PC-9 (cell line): ENCODE data around the gene MAP2K1. TPM values are rescaled to one million over a fixed set of nuclear protein-coding genes. Genes with fewer than 3 reads are reported as not detected.

Experiments
- BruUV-seq: library from RNA; stranded (reverse); fragments of 400-500 nt; replicated peaks from 2 replicates; lab custom pipeline; 2021; lab: Mats Ljungman, UMichigan
- CTCF ChIA-PET: fragments of 300-600 bp; sonication (Branson Sonifier 250); formaldehyde crosslinking; loops from one replicate; lab custom pipeline; 2022; ENCODE audit warnings: antibody characterized with exemption; lab: Charles Lee
- POLR2A ChIA-PET: fragments of 300-600 bp; sonication (Branson Sonifier 250); formaldehyde crosslinking; loops from one replicate; lab custom pipeline; 2022; ENCODE audit warnings: antibody characterized with exemption; ENCODE audit not compliant: unreplicated experiment; lab: Charles Lee
- DNase-seq, 2 experiments: peaks; one replicate each; pipeline versions ENCODE4 v3.0.0 to v3.0.0-alpha.2; 2015 to 2022; ENCODE audit warnings: mixed read lengths in 1 of 2
- H2AFZ ChIP-seq: fragments of 200-600 bp; sonication (generic); 2 replicates; pipeline ENCODE4 v1.8.1; 2017; ENCODE audit warnings: antibody characterized with exemption
- H3F3A ChIP-seq: fragments of 200-600 bp; sonication (generic); 2 replicates; pipeline ENCODE4 v1.8.1; 2017; ENCODE audit warnings: antibody characterized with exemption, mild to moderate bottlenecking, low read depth; ENCODE audit not compliant: insufficient read depth
- H3K27ac ChIP-seq: fragments of 200-600 bp; sonication (generic); 2 replicates; pipeline ENCODE4 v1.6.1; 2016; ENCODE audit warnings: mixed run types
- H3K27me3 ChIP-seq: fragments of 200-600 bp; sonication (generic); 2 replicates; pipeline ENCODE4 v1.6.1; 2016; ENCODE audit warnings: low read depth, mixed run types; ENCODE audit not compliant: insufficient read depth
- H3K36me3 ChIP-seq: fragments of 200-600 bp; sonication (generic); 2 replicates; pipeline ENCODE4 v1.6.1; 2016; ENCODE audit warnings: low read depth, mixed run types
- H3K4me1 ChIP-seq: fragments of 200-600 bp; sonication (generic); replicated peaks from 2 replicates; pipeline ENCODE4 v1.6.1; 2016; ENCODE audit warnings: mixed run types; ENCODE audit not compliant: insufficient read depth
- H3K4me2 ChIP-seq: fragments of 200-600 bp; sonication (generic); 2 replicates; pipeline ENCODE4 v1.6.1; 2017; ENCODE audit warnings: mixed run types
- H3K4me3 ChIP-seq: fragments of 200-600 bp; sonication (generic); 2 replicates; pipeline ENCODE4 v1.6.1; 2016; ENCODE audit warnings: mixed run types
- H3K79me2 ChIP-seq: fragments of 200-600 bp; sonication (generic); 2 replicates; pipeline ENCODE4 v1.6.1; 2017; ENCODE audit warnings: low read depth, mixed run types
- H3K9me2 ChIP-seq: fragments of 200-600 bp; sonication (generic); 2 replicates; pipeline ENCODE4 v1.8.1; 2017; ENCODE audit warnings: mild to moderate bottlenecking; ENCODE audit not compliant: insufficient read depth
- H3K9me3 ChIP-seq: fragments of 200-600 bp; sonication (generic); 2 replicates; pipeline ENCODE4 v1.8.1; 2016; ENCODE audit warnings: low read depth; ENCODE audit not compliant: insufficient read depth
- H4K20me1 ChIP-seq: fragments of 200-600 bp; sonication (generic); 2 replicates; pipeline ENCODE4 v1.8.1; 2017; ENCODE audit not compliant: insufficient read depth
- EZH2 ChIP-seq: fragments of 200-600 bp; sonication (generic); IDR thresholded peaks from 2 replicates; pipeline ENCODE4 v1.8.0; 2017; ENCODE audit warnings: antibody characterized with exemption, low read depth
- intact Hi-C: fragments of 100-400 bp; cut with micrococcal nuclease; formaldehyde crosslinking; loops from one replicate; pipeline ENCODE4 v1.10.0; 2022; ENCODE audit not compliant: unreplicated experiment
- total RNA-seq: library from RNA; stranded (reverse); gene quantifications from 2 replicates; pipeline ENCODE4 v1.2.3, GENCODE V29; 2021
- TF ChIP-seq, protein P1 (sequence below): fragments of 200-600 bp; sonication (generic); conservative IDR thresholded peaks from 2 replicates; pipeline ENCODE4 v1.6.1; 2017; ENCODE audit warnings: mixed run types, antibody characterized with exemption, mild to moderate bottlenecking, moderate library complexity

MAP2K1 gene
- total RNA-seq, 1 experiment from 2014 or later: 78.6 TPM

DNA sequence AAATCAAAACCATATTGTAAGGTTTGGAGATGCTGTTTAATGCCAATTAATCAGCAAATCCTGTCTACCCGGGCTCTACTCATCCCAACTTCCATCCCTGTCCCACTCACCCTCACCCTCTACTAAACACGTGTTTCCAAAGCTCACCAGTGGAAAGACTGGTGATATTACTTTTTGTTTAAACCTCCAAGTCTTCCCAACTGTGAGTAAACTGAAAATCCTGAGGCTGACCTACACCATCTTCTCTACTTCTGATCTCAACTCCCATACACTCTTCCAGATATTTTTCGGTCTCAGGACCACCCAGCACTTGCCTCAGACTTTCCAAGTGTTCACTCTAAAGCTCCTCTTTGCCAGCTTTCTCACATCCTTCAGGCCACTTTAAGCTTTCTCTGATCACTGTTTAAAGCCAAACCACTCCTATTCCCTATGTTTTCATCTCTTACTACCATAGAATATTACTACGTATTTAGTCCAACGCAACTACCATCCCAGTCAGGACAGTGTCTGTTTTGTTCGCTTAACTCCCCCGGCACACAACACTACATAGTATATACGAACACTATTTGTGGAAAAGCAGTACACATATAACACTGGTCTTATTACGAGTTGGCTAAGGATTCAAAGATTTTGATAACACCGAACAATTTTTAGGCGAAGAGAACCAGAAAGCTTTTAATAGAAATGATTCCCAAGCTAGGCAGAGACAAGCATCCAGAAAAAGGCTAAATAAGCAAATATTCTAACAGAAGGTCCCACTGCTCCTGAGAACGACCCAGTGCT is 117.3 kb downstream of the MAP2K1 start:
- peak overlapping the region; percentile 85 for H3K4me2 ChIP-seq
- H3K36me3 ChIP-seq: peaks cover 44% of the 10 kb centered on the region
- H3K27me3 ChIP-seq: no peaks in the 10 kb centered on the region
- peaks cover 71% of the 10 kb centered on the region for H3K79me2 ChIP-seq
- TSS peak; percentile 58 for BruUV-seq
- peaks cover 48% of the 10 kb centered on the region for H4K20me1 ChIP-seq
- peak overlapping the region; percentile 100 for H3K4me3 ChIP-seq
- peaks cover 11% of the 10 kb centered on the region for H3K4me1 ChIP-seq
- TF ChIP-seq, protein P1, sequence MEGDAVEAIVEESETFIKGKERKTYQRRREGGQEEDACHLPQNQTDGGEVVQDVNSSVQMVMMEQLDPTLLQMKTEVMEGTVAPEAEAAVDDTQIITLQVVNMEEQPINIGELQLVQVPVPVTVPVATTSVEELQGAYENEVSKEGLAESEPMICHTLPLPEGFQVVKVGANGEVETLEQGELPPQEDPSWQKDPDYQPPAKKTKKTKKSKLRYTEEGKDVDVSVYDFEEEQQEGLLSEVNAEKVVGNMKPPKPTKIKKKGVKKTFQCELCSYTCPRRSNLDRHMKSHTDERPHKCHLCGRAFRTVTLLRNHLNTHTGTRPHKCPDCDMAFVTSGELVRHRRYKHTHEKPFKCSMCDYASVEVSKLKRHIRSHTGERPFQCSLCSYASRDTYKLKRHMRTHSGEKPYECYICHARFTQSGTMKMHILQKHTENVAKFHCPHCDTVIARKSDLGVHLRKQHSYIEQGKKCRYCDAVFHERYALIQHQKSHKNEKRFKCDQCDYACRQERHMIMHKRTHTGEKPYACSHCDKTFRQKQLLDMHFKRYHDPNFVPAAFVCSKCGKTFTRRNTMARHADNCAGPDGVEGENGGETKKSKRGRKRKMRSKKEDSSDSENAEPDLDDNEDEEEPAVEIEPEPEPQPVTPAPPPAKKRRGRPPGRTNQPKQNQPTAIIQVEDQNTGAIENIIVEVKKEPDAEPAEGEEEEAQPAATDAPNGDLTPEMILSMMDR: no peak
- peaks cover 60% of the 10 kb centered on the region for H3F3A ChIP-seq
- CTCF ChIA-PET: no interaction called here
- H3K9me2 ChIP-seq: no peaks in the 10 kb centered on the region
- POLR2A ChIA-PET: interaction anchor here (0.6 kb wide), 3 partner anchors 13 to 595 kb away, joined by 3 to 4 read pairs (median 3); no protein-coding TSS in a partner anchor
- H3K27ac ChIP-seq: peak overlapping the region; percentile 91
- no peak overlapping the region for H2AFZ ChIP-seq
- DNase-seq: no peak
- intact Hi-C loops: loop anchor here (10.0 kb wide), 1 partner anchor 599 kb away; no protein-coding TSS in a partner anchor
- no peaks in the 10 kb centered on the region for H3K9me3 ChIP-seq

DNA sequence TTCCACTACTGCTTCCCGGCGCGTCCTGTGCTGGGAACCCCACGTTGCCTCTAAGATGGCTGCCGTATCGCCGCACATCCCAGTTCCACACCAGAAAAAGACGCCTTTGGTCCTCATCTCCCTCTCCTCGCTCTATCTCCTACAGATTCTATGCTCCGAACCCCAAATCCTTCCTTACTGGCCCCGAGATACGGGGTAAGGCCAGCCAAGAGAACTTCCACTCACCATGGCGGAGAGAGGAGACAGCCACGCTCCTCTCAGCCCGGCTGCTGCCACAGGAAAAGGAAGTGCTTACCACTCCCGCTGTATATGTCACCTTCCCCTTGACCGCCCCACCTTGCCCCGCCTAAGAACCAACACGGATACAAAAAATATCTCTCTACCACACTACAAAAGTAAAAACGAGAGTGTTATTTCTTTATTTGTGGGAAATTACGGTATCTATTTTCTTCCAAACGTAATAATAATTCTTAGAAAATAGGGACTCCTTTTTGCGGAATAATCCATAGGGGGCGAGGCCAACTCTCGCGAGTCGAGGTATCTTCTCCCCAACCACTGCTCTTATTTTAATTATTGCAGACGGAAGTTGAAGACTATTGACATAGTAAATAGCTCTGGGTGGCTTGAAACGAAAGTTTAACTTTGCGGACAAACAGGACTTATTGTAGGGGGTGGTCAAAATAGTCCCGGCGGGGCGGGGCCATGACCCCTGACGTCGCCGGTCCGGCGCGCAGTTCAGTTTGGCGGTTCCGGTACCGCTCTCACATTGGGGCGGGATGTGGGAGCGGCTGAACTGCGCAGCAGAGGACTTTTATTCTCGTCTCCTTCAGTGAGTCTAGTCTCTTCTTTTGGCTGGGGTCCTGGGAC is 118.1 kb downstream of the MAP2K1 start, which contains the start of the genes RPL4 and ZWILCH:
RPL4 (minus strand) TSS at position 293 of the 867 bp plus-strand sequence; CDS start at position 228, 65 bp downstream.
ZWILCH (plus strand) TSS at position 764 of the 867 bp plus-strand sequence; CDS start at position 777, 13 bp downstream.
- Histone ChIP-seq H3F3A (peaks cover 51% of the 10 kb centered on the region), H3K9me3 (no peaks in the 10 kb centered on the region), H3K36me3 (peaks cover 40% of the 10 kb centered on the region), H3K4me2 (peak within 1 kb of the TSS; percentile 85), H3K27me3 (no peaks in the 10 kb centered on the region), H3K4me1 (peaks cover 11% of the 10 kb centered on the region), H3K79me2 (peaks cover 71% of the 10 kb centered on the region), H4K20me1 (peaks cover 39% of the 10 kb centered on the region), H3K9me2 (no peaks in the 10 kb centered on the region), H2AFZ (peak within 1 kb of the TSS; percentile 91), H3K27ac (peak within 1 kb of the TSS; percentile 91), H3K4me3 (peak within 1 kb of the TSS; percentile 100)
- intact Hi-C loops: loop anchor here (5.0 to 10.0 kb wide), 3 partner anchors 263 to 600 kb away; no protein-coding TSS in a partner anchor
- BruUV-seq: no TSS peak
- CTCF ChIA-PET: no interaction called here
- TF ChIP-seq, protein P1: no peak
- no peak for TF ChIP-seq EZH2
- POLR2A ChIA-PET: interaction anchor here (0.6 to 0.7 kb wide), 6 partner anchors 11 to 642 kb away, joined by 3 to 8 read pairs (median 3); no protein-coding TSS in a partner anchor
- peak; percentile 59 to 84 for DNase-seq

GRCh38 chr15:66505430-66505811 is 118.7 kb downstream of the MAP2K1 start:
- peak overlapping the region; percentile 91 for H2AFZ ChIP-seq
- H3K9me3 ChIP-seq: no peaks in the 10 kb centered on the region
- H3K9me2 ChIP-seq: no peaks in the 10 kb centered on the region
- CTCF ChIA-PET: no interaction called here
- H3F3A ChIP-seq: peaks cover 45% of the 10 kb centered on the region
- intact Hi-C loops: loop anchor here (5.0 to 10.0 kb wide), 3 partner anchors 262 to 601 kb away; no protein-coding TSS in a partner anchor
- H3K36me3 ChIP-seq: peaks cover 36% of the 10 kb centered on the region
- POLR2A ChIA-PET: interaction anchor here (0.6 to 0.7 kb wide), 4 partner anchors 11 to 642 kb away, joined by 3 to 8 read pairs (median 5); no protein-coding TSS in a partner anchor
- peaks cover 11% of the 10 kb centered on the region for H3K4me1 ChIP-seq
- H3K27ac ChIP-seq: peak overlapping the region; percentile 91
- H3K27me3 ChIP-seq: no peaks in the 10 kb centered on the region
- H3K4me3 ChIP-seq: peak overlapping the region; percentile 100
- DNase-seq: no peak
- H3K4me2 ChIP-seq: peak overlapping the region; percentile 85
- peaks cover 33% of the 10 kb centered on the region for H4K20me1 ChIP-seq
- BruUV-seq: TSS peak; percentile 81
- TF ChIP-seq, protein P1: no peak
- TF ChIP-seq EZH2: no peak
- H3K79me2 ChIP-seq: peaks cover 67% of the 10 kb centered on the region
